LNCaP clone FGC (cell line): ENCODE data around the gene ACSL3.

Experiments used
- DNase-seq: peaks from one replicate; pipeline ENCODE4 v3.0.0-alpha.2; 2011; ENCODE audit warnings: low read depth
- H3K4me3 ChIP-seq: 2 replicates; pipeline ENCODE4 v1.5.1; 2011; ENCODE audit warnings: mild to moderate bottlenecking, low read depth, low read length, control low read depth
- CTCF ChIP-seq: IDR thresholded peaks from 2 replicates; pipeline ENCODE4 v1.5.1; 2012; ENCODE audit warnings: mild to moderate bottlenecking; ENCODE audit not compliant: control insufficient read depth, insufficient read depth; ENCODE audit errors: extremely low read depth

Gene ACSL3

GRCh38 chr2:222875482-222875881, 14.6 kb downstream of the ACSL3 start:
- DNase-seq, result no peak
- TF ChIP-seq CTCF, result no peak
- H3K4me3 ChIP-seq, result no peak overlapping the region

GRCh38 chr2:222876947-222877346, 16.1 kb downstream of the ACSL3 start:
- no peak for TF ChIP-seq CTCF
- no peak for DNase-seq

GRCh38 chr2:222877556-222878300, 16.9 kb downstream of the ACSL3 start:
- no peak for DNase-seq
- TF ChIP-seq CTCF, result no peak
- peak overlapping the region; percentile 6; the same call in 1 of the 2 replicates for H3K4me3 ChIP-seq

More at GRCh38 chr2:222876947-222877346, 16.1 kb downstream of the ACSL3 start:
- no peak overlapping the region for H3K4me3 ChIP-seq

GRCh38 chr2:222878301-222878876, 17.6 kb downstream of the ACSL3 start:
- no peak for TF ChIP-seq CTCF
- peak; percentile 62 for DNase-seq
- peak overlapping the region; percentile 6; the same call in 1 of the 2 replicates for H3K4me3 ChIP-seq

- DNase-seq, result no peak
Observed at GRCh38 chr2:222878877-222879603, 18.2 kb downstream of the ACSL3 start.

GRCh38 chr2:222879604-222879933, 18.7 kb downstream of the ACSL3 start:
- DNase-seq, result no peak
- TF ChIP-seq CTCF, result no peak
- no peak overlapping the region for H3K4me3 ChIP-seq

More at GRCh38 chr2:222878877-222879603, 18.2 kb downstream of the ACSL3 start:
- no peak for TF ChIP-seq CTCF
- no peak overlapping the region; the same call in 1 of the 2 replicates for H3K4me3 ChIP-seq
